ENCODE results near the gene COL6A5. TPM values are rescaled to one million over a fixed set of nuclear protein-coding genes. Genes with fewer than 3 reads are reported as not detected.

The COL6A5 gene
- total and polyA plus RNA-seq, 9 of the 15 experiments (the other 6 are each of a cell fraction or from before 2014, with no cell fraction given), result 1.5 to 9.7 (median 5.6) TPM

DNA sequence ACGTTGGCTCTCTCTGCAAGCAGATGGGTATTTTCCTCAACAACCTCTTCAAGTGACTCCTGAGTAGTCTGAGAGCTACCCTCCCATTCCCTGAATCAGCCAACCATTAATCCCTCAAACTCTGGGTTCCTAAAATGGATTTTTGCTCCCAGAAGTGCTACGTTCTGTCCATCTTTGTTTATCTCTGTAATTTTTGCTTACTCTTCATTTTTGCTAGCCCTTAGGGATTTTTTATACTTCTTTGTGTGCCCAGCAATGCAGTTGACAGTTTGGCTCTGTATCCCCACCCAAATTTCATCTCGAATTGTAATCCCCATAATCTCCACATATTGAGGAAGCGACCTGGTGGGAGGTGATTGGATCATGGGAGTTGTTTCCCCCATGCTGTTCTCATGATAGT lies 35.4 kb upstream of the COL6A5 start:
- in situ Hi-C loops (cut with MboI), result no loop called here
- TF ChIP-seq, protein P1, sequence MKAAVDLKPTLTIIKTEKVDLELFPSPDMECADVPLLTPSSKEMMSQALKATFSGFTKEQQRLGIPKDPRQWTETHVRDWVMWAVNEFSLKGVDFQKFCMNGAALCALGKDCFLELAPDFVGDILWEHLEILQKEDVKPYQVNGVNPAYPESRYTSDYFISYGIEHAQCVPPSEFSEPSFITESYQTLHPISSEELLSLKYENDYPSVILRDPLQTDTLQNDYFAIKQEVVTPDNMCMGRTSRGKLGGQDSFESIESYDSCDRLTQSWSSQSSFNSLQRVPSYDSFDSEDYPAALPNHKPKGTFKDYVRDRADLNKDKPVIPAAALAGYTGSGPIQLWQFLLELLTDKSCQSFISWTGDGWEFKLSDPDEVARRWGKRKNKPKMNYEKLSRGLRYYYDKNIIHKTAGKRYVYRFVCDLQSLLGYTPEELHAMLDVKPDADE (conservative IDR thresholded peaks at IDR 0.05; ENCODE audit: control insufficient read depth, low read depth, low read length), result no peak
- no peak for TF ChIP-seq TEAD2 (tag; IDR thresholded peaks at IDR 0.05)
- no peak for TF ChIP-seq ZNF253 (CRISPR knock-in tag; conservative IDR thresholded peaks at IDR 0.05)
- TF ChIP-seq, protein P2, sequence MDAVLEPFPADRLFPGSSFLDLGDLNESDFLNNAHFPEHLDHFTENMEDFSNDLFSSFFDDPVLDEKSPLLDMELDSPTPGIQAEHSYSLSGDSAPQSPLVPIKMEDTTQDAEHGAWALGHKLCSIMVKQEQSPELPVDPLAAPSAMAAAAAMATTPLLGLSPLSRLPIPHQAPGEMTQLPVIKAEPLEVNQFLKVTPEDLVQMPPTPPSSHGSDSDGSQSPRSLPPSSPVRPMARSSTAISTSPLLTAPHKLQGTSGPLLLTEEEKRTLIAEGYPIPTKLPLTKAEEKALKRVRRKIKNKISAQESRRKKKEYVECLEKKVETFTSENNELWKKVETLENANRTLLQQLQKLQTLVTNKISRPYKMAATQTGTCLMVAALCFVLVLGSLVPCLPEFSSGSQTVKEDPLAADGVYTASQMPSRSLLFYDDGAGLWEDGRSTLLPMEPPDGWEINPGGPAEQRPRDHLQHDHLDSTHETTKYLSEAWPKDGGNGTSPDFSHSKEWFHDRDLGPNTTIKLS (IDR thresholded peaks at IDR 0.05; ENCODE audit: borderline replicate concordance, low read depth), result no peak
- TF ChIP-seq, protein P3, sequence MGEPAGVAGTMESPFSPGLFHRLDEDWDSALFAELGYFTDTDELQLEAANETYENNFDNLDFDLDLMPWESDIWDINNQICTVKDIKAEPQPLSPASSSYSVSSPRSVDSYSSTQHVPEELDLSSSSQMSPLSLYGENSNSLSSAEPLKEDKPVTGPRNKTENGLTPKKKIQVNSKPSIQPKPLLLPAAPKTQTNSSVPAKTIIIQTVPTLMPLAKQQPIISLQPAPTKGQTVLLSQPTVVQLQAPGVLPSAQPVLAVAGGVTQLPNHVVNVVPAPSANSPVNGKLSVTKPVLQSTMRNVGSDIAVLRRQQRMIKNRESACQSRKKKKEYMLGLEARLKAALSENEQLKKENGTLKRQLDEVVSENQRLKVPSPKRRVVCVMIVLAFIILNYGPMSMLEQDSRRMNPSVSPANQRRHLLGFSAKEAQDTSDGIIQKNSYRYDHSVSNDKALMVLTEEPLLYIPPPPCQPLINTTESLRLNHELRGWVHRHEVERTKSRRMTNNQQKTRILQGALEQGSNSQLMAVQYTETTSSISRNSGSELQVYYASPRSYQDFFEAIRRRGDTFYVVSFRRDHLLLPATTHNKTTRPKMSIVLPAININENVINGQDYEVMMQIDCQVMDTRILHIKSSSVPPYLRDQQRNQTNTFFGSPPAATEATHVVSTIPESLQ (CRISPR knock-in tag; IDR thresholded peaks at IDR 0.05), result no peak
- TF ChIP-seq, protein P4, sequence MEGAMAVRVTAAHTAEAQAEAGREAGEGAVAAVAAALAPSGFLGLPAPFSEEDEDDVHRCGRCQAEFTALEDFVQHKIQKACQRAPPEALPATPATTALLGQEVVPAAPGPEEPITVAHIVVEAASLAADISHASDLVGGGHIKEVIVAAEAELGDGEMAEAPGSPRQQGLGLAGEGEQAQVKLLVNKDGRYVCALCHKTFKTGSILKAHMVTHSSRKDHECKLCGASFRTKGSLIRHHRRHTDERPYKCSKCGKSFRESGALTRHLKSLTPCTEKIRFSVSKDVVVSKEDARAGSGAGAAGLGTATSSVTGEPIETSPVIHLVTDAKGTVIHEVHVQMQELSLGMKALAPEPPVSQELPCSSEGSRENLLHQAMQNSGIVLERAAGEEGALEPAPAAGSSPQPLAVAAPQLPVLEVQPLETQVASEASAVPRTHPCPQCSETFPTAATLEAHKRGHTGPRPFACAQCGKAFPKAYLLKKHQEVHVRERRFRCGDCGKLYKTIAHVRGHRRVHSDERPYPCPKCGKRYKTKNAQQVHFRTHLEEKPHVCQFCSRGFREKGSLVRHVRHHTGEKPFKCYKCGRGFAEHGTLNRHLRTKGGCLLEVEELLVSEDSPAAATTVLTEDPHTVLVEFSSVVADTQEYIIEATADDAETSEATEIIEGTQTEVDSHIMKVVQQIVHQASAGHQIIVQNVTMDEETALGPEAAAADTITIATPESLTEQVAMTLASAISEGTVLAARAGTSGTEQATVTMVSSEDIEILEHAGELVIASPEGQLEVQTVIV (CRISPR knock-in tag; IDR thresholded peaks at IDR 0.05; ENCODE audit: borderline replicate concordance), result no peak
- peak; percentile 53; the same call in 1 of the 2 replicates for TF ChIP-seq MAFF (IDR thresholded peaks at IDR 0.05; ENCODE audit: low read length)
- TF ChIP-seq, protein P5, sequence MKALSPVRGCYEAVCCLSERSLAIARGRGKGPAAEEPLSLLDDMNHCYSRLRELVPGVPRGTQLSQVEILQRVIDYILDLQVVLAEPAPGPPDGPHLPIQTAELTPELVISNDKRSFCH (CRISPR knock-in tag; IDR thresholded peaks at IDR 0.05), result no peak
- TF ChIP-seq, protein P5 (tag; IDR thresholded peaks at IDR 0.05), result no peak
- TF ChIP-seq NONO (IDR thresholded peaks at IDR 0.05; ENCODE audit: low read depth in 2 of 2, low read length in 1 of 2), result no peak
- no peak for TF ChIP-seq CBX3 (IDR thresholded peaks at IDR 0.05; ENCODE audit: borderline replicate concordance in 1 of 2, low read length in 2 of 2)
- no peak for TF ChIP-seq DPF2 (IDR thresholded peaks at IDR 0.05)
- 0 out of 2 replicates have a peak, but pooled peaks have one; percentile 27 for TF ChIP-seq CHD2 (IDR thresholded peaks at IDR 0.05; ENCODE audit: low read depth, low read length)
- peak; percentile 29; the same call in 1 of the 2 replicates for TF ChIP-seq MAFK (IDR thresholded peaks at IDR 0.05; ENCODE audit: low read length)
- no peak for TF ChIP-seq HLTF (IDR thresholded peaks at IDR 0.05)
- TF ChIP-seq TEAD1 (CRISPR knock-in tag; IDR thresholded peaks at IDR 0.05), result no peak
- TF ChIP-seq MAFG (tag; conservative IDR thresholded peaks at IDR 0.05), result peak; percentile 49

More for the DNA sequence above, 35.4 kb upstream of the COL6A5 start:
- H3K9me1 ChIP-seq (ENCODE audit: control insufficient read depth, insufficient read depth, low read length), result no peaks in the 10 kb centered on the region
- H3K4me2 ChIP-seq (ENCODE audit: insufficient read depth, low read length), result no peak overlapping the region; the same call in 1 of the 2 replicates
- intact Hi-C loops (cut with micrococcal nuclease), result no loop called here
- FAIRE-seq (no peak), DNase-seq (ENCODE audit: extremely low read depth in 1 of 4, low spot score in 3 of 4) (no peak), ATAC-seq (no peak)
- CTCF ChIA-PET (ENCODE audit: low intra/inter-chr PET ratio), result no interaction called here
- no peaks in the 10 kb centered on the region for H3K36me3 ChIP-seq (ENCODE audit: control insufficient read depth, insufficient read depth, low read length)
- H3K9me3 ChIP-seq (replicated peaks; ENCODE audit: control insufficient read depth, insufficient read depth, low read depth, low read length), result no peaks in the 10 kb centered on the region
- no TSS peak for BruUV-seq (replicated peaks)
- H3K4me1 ChIP-seq (replicated peaks in 1 of 2; ENCODE audit: control insufficient read depth in 2 of 2, insufficient read depth in 2 of 2, low read length in 2 of 2), result no peaks in the 10 kb centered on the region
- H3K9ac ChIP-seq (ENCODE audit: insufficient read depth in 1 of 2, low read depth in 2 of 2, low read length in 2 of 2), result no peak overlapping the region
- POLR2A ChIA-PET, result no interaction called here
- H3K27ac ChIP-seq (ENCODE audit: extremely low read depth, low read depth, low read length), result no peak overlapping the region
- no peaks in the 10 kb centered on the region for H3K79me2 ChIP-seq (ENCODE audit: control insufficient read depth, insufficient read depth, low read length)
- WGBS (ENCODE audit: insufficient coverage, low coverage, missing lambda C conversion rate), result 73% methylated on average over 4 of the region's 4 CpGs
- no peak overlapping the region for H2AFZ ChIP-seq (ENCODE audit: low read depth, low read length)
- H3K4me3 ChIP-seq, result no peak overlapping the region
- no peaks in the 10 kb centered on the region for H4K20me1 ChIP-seq (replicated peaks; ENCODE audit: control insufficient read depth, insufficient read depth, low read length)
- no peaks in the 10 kb centered on the region for H3K27me3 ChIP-seq (ENCODE audit: control insufficient read depth in 2 of 2, insufficient read depth in 2 of 2, low read length in 2 of 2)

All from K562 (cell line).